ENCODE data around the gene TRIM62.

Gene TRIM62

DNA sequence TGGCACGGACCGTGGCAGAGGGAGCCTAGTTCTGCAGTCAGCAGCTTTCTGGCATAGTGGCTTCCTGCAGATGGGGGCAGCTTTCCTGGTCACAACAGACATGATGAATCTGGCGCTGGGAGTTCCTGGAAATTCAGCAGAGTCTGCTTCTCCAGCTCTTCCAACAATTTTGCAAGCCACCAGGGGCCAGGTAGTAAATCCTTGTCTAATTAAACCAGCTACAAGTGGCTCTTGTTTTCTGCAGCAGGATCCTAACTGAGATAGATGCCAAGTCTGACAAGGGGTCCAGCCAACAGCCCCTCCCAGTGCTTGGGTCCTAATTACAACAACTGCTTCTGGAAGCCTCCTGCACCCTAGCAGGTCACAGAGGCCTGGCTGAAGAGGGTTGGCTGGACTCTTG is 35.8 kb downstream of the TRIM62 start:
- Histone ChIP-seq H3K27me3 (ENCODE audit: insufficient read depth, low read length, poor library complexity) (no peaks in the 10 kb centered on the region), H3K4me3 (ENCODE audit: low read depth in 1 of 2, low read length in 2 of 2) (no peak overlapping the region), H3K27ac (ENCODE audit: low read length) (no peak overlapping the region), H4K20me1 (ENCODE audit: insufficient read depth, low read length) (peaks cover 3% of the 10 kb centered on the region; the same call in 1 of the 2 replicates), H3K4me1 (ENCODE audit: insufficient read depth, low read length) (no peaks in the 10 kb centered on the region), H2AFZ (ENCODE audit: low read depth, low read length) (no peak overlapping the region), H3K36me3 (ENCODE audit: insufficient read depth, low read length) (peaks cover 29% of the 10 kb centered on the region), H3K4me2 (ENCODE audit: insufficient read depth, low read length) (no peak overlapping the region), H3K79me2 (ENCODE audit: insufficient read depth, low read length) (no peaks in the 10 kb centered on the region), H3K9ac (ENCODE audit: low read depth, low read length) (no peak overlapping the region), H3K9me3 (ENCODE audit: insufficient read depth, low read length, severe bottlenecking) (no peaks in the 10 kb centered on the region)
- TF ChIP-seq, protein P1, sequence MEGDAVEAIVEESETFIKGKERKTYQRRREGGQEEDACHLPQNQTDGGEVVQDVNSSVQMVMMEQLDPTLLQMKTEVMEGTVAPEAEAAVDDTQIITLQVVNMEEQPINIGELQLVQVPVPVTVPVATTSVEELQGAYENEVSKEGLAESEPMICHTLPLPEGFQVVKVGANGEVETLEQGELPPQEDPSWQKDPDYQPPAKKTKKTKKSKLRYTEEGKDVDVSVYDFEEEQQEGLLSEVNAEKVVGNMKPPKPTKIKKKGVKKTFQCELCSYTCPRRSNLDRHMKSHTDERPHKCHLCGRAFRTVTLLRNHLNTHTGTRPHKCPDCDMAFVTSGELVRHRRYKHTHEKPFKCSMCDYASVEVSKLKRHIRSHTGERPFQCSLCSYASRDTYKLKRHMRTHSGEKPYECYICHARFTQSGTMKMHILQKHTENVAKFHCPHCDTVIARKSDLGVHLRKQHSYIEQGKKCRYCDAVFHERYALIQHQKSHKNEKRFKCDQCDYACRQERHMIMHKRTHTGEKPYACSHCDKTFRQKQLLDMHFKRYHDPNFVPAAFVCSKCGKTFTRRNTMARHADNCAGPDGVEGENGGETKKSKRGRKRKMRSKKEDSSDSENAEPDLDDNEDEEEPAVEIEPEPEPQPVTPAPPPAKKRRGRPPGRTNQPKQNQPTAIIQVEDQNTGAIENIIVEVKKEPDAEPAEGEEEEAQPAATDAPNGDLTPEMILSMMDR (IDR thresholded peaks at IDR 0.05; ENCODE audit: borderline replicate concordance, extremely low read depth, low read length, poor library complexity, severe bottlenecking): no peak
- TF ChIP-seq EZH2 (IDR thresholded peaks at IDR 0.05; ENCODE audit: borderline replicate concordance, low read depth, low read length, severe bottlenecking): no peak
- DNase-seq (no peak), ATAC-seq (ENCODE audit: insufficient read depth, low read depth) (no peak)

DNA sequence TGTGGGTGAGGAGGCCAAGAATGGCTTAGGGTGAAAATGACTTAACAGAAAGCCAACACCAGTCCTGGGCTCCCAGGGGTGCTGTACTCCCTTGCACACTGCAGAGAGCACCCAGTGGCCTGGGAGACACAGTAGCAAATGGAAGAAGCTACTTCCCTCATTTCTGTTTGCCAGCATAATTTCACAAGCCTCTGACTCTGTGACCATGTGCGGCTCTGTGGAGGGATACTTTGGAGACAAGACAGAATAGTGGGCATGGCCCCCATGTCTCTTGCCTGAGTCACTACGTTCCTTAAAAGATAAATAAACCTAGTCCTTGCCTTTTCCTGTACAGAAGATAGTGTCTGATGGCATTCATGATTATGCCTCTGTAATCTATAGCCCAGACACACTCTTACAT is 38.1 kb downstream of the TRIM62 start:
- TF ChIP-seq EZH2 (IDR thresholded peaks at IDR 0.05; ENCODE audit: borderline replicate concordance, low read depth, low read length, severe bottlenecking): no peak
- TF ChIP-seq, protein P1 (IDR thresholded peaks at IDR 0.05; ENCODE audit: borderline replicate concordance, extremely low read depth, low read length, poor library complexity, severe bottlenecking): no peak
- no peaks in the 10 kb centered on the region for H3K27me3 ChIP-seq (ENCODE audit: insufficient read depth, low read length, poor library complexity)

DNA sequence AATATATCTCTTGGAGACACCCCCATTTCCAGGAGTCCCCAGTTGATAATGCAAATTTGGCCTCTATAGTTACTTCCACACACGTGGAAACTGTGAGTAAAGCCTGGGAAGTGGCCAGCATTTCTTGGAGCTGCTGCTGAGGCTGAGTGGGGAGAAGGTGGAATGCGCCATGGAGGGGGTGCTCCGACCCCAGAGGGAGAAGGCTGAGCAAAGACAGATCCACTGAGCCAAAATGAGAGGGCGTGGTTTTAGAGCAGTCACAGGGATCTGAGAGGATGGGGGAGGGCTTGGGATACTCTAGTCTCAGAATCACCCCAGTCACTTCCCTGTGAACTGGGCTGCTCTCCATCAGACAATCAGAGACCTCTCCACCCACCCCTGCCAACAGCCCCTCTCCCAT is 38.7 kb downstream of the TRIM62 start:
- H2AFZ ChIP-seq (ENCODE audit: low read depth, low read length): no peak overlapping the region
- TF ChIP-seq, protein P1 (IDR thresholded peaks at IDR 0.05; ENCODE audit: borderline replicate concordance, extremely low read depth, low read length, poor library complexity, severe bottlenecking): no peak
- TF ChIP-seq EZH2 (IDR thresholded peaks at IDR 0.05; ENCODE audit: borderline replicate concordance, low read depth, low read length, severe bottlenecking): no peak
- H3K9me3 ChIP-seq (ENCODE audit: insufficient read depth, low read length, severe bottlenecking): no peaks in the 10 kb centered on the region
- no peaks in the 10 kb centered on the region for H3K4me1 ChIP-seq (ENCODE audit: insufficient read depth, low read length)
- no peak overlapping the region for H3K9ac ChIP-seq (ENCODE audit: low read depth, low read length)
- no peak overlapping the region for H3K27ac ChIP-seq (ENCODE audit: low read length)
- no peaks in the 10 kb centered on the region for H3K79me2 ChIP-seq (ENCODE audit: insufficient read depth, low read length)
- no peak overlapping the region for H3K4me3 ChIP-seq (ENCODE audit: low read depth in 1 of 2, low read length in 2 of 2)
- peaks cover 9% of the 10 kb centered on the region; the same call in 1 of the 2 replicates for H4K20me1 ChIP-seq (ENCODE audit: insufficient read depth, low read length)
- peaks cover 23% of the 10 kb centered on the region for H3K36me3 ChIP-seq (ENCODE audit: insufficient read depth, low read length)
- ATAC-seq (ENCODE audit: insufficient read depth, low read depth) (no peak), DNase-seq (no peak)
- H3K27me3 ChIP-seq (ENCODE audit: insufficient read depth, low read length, poor library complexity): no peaks in the 10 kb centered on the region
- H3K4me2 ChIP-seq (ENCODE audit: insufficient read depth, low read length): no peak overlapping the region

More for the DNA sequence above, 38.1 kb downstream of the TRIM62 start:
- Histone ChIP-seq H3K27ac (ENCODE audit: low read length) (no peak overlapping the region), H3K4me2 (ENCODE audit: insufficient read depth, low read length) (no peak overlapping the region), H3K79me2 (ENCODE audit: insufficient read depth, low read length) (no peaks in the 10 kb centered on the region), H4K20me1 (ENCODE audit: insufficient read depth, low read length) (peaks cover 9% of the 10 kb centered on the region; the same call in 1 of the 2 replicates), H3K9me3 (ENCODE audit: insufficient read depth, low read length, severe bottlenecking) (no peaks in the 10 kb centered on the region), H3K4me1 (ENCODE audit: insufficient read depth, low read length) (no peaks in the 10 kb centered on the region), H2AFZ (ENCODE audit: low read depth, low read length) (no peak overlapping the region), H3K36me3 (ENCODE audit: insufficient read depth, low read length) (peaks cover 23% of the 10 kb centered on the region), H3K4me3 (ENCODE audit: low read depth in 1 of 2, low read length in 2 of 2) (no peak overlapping the region), H3K9ac (ENCODE audit: low read depth, low read length) (no peak overlapping the region)
- DNase-seq (no peak), ATAC-seq (ENCODE audit: insufficient read depth, low read depth) (no peak)

Data from DND-41 (cell line).